ENCODE measurements around the gene SLC26A2.

Gene SLC26A2

GRCh38 chr5:149960272-149961185 lies at the start of gene SLC26A2:
Gene SLC26A2, plus strand, starts transcription at chr5:149960758. Its CDS starts 16,895 bp downstream, at chr5:149977653.
- DNase-seq = peak; percentile 96

- no peak for DNase-seq
Measured at GRCh38 chr5:149911031-149911430, 49.5 kb upstream of the SLC26A2 start.

- DNase-seq = no peak
Measured at GRCh38 chr5:149912226-149912871, 48.2 kb upstream of the SLC26A2 start.

GRCh38 chr5:149913436-149914419 lies 46.8 kb upstream of the SLC26A2 start:
- DNase-seq = no peak

GRCh38 chr5:149915392-149916260 lies 44.9 kb upstream of the SLC26A2 start:
- DNase-seq = no peak

GRCh38 chr5:149916334-149917072 lies 44.1 kb upstream of the SLC26A2 start:
- DNase-seq = no peak

GRCh38 chr5:149917073-149917676 lies 43.4 kb upstream of the SLC26A2 start:
- no peak for DNase-seq

GRCh38 chr5:149921597-149921996 lies 39.0 kb upstream of the SLC26A2 start:
- DNase-seq = no peak

GRCh38 chr5:149922950-149923349 lies 37.6 kb upstream of the SLC26A2 start:
- DNase-seq = no peak

- DNase-seq = no peak
Measured at GRCh38 chr5:149924486-149924885, 36.1 kb upstream of the SLC26A2 start.

- DNase-seq = peak; percentile 35
Measured at GRCh38 chr5:149930043-149930748, 30.4 kb upstream of the SLC26A2 start.

GRCh38 chr5:149930749-149931574 lies 29.6 kb upstream of the SLC26A2 start:
- no peak for DNase-seq

GRCh38 chr5:149931992-149932436 lies 28.5 kb upstream of the SLC26A2 start:
- peak; percentile 66 for DNase-seq

- DNase-seq = peak; percentile 57
Measured at GRCh38 chr5:149932445-149933350, 27.9 kb upstream of the SLC26A2 start.

GRCh38 chr5:149935431-149935901 lies 25.1 kb upstream of the SLC26A2 start:
- DNase-seq = no peak

- DNase-seq = no peak
Measured at GRCh38 chr5:149936044-149936699, 24.4 kb upstream of the SLC26A2 start.

GRCh38 chr5:149936700-149937091 lies 23.9 kb upstream of the SLC26A2 start:
- no peak for DNase-seq

Data from NCI-H2029 treated with DMSO at 0.1 percent for 48 hours (cell line).